Measurements from ENCODE around the gene REPS2. TPM values are rescaled to one million over a fixed set of nuclear protein-coding genes. Genes with fewer than 3 reads are reported as not detected.

REPS2 gene
- total RNA-seq, 1 donor from 2014 or later: not detected

Other genes with a start within 250 kb of the REPS2 start
- 5.0 and 6.3 TPM in 2 replicates for gene CTPS2, start 234.0 kb upstream of the REPS2 start, total RNA-seq
- 17.0 and 17.2 TPM in 2 replicates for gene SYAP1, start 227.0 kb upstream of the REPS2 start, total RNA-seq
- gene TXLNG, start 160.2 kb upstream of the REPS2 start, total RNA-seq: 12.6 and 13.3 TPM in 2 replicates
- 140 and 151 TPM in 2 replicates for gene RBBP7, start 76.3 kb upstream of the REPS2 start, total RNA-seq

All from T-helper 2 cell treated with Interferon-gamma antibody and Interleukin-4, amounts not matched to agents 100 ng/mL and 5 ng/mL, for 36 hours (primary cell).